Rectal smooth muscle tissue (tissue), 1 donor: Measurements from ENCODE around the gene HOXA10.
A peak's percentile ranks its signal among the peaks of the same experiment; 100 is the strongest.

Experiments
- H3K27ac ChIP-seq: one replicate; pipeline ENCODE4 v1.7.0; 2013; ENCODE audit warnings: low read depth, low read length, inconsistent platforms
- H3K27me3 ChIP-seq: one replicate; pipeline ENCODE4 v1.7.0; 2013; ENCODE audit warnings: low read length; ENCODE audit not compliant: control insufficient read depth, insufficient read depth
- H3K36me3 ChIP-seq: one replicate; pipeline ENCODE4 v1.7.0; 2013; ENCODE audit warnings: low read length; ENCODE audit not compliant: control insufficient read depth, insufficient read depth
- H3K4me1 ChIP-seq: one replicate; pipeline ENCODE4 v1.7.0; 2013; ENCODE audit warnings: low read length; ENCODE audit not compliant: control insufficient read depth, insufficient read depth
- H3K4me3 ChIP-seq: one replicate; pipeline ENCODE4 v1.7.0; 2013; ENCODE audit warnings: low read length
- H3K9ac ChIP-seq: one replicate; pipeline ENCODE4 v1.7.0; 2013; ENCODE audit warnings: low read length

HOXA10 gene

GRCh38 chr7:27200761-27201579, 26.9 kb upstream of the HOXA10 start:
- Histone ChIP-seq H3K9ac (peak overlapping the region; percentile 42), H3K4me3 (peak overlapping the region; percentile 74), H3K36me3 (no peaks in the 10 kb centered on the region), H3K27ac (no peak overlapping the region), H3K27me3 (peaks cover 32% of the 10 kb centered on the region), H3K4me1 (no peaks in the 10 kb centered on the region)

- peak within 1 kb of the TSS; percentile 81 for H3K4me3 ChIP-seq
- no peaks in the 10 kb centered on the region for H3K36me3 ChIP-seq
- H3K27me3 ChIP-seq, result peaks cover 26% of the 10 kb centered on the region
- peak within 1 kb of the TSS; percentile 82 for H3K27ac ChIP-seq
- peak within 1 kb of the TSS; percentile 78 for H3K9ac ChIP-seq
- H3K4me1 ChIP-seq, result no peaks in the 10 kb centered on the region
Observed at GRCh38 chr7:27199849-27200760, 26.0 kb upstream of the HOXA10 start, which contains the start of gene HOXA13. HOXA13 (minus strand) TSS chr7:27200091; CDS start chr7:27200077, 14 bp downstream.

- peak overlapping the region; percentile 81 for H3K4me3 ChIP-seq
- H3K27ac ChIP-seq, result peak overlapping the region; percentile 82
- peak overlapping the region; percentile 78 for H3K9ac ChIP-seq
- H3K27me3 ChIP-seq, result peaks cover 17% of the 10 kb centered on the region
- H3K36me3 ChIP-seq, result no peaks in the 10 kb centered on the region
- H3K4me1 ChIP-seq, result no peaks in the 10 kb centered on the region
Observed at GRCh38 chr7:27198871-27199801, 25.0 kb upstream of the HOXA10 start.

- no peaks in the 10 kb centered on the region for H3K4me1 ChIP-seq
- H3K4me3 ChIP-seq, result peak overlapping the region; percentile 81
- H3K27me3 ChIP-seq, result peaks cover 16% of the 10 kb centered on the region
- H3K9ac ChIP-seq, result peak overlapping the region; percentile 32
- H3K27ac ChIP-seq, result peak overlapping the region; percentile 82
- no peaks in the 10 kb centered on the region for H3K36me3 ChIP-seq
Observed at GRCh38 chr7:27198138-27198841, 24.2 kb upstream of the HOXA10 start.

GRCh38 chr7:27197137-27198042, 23.3 kb upstream of the HOXA10 start:
- peak overlapping the region; percentile 82 for H3K27ac ChIP-seq

GRCh38 chr7:27196287-27196767, 22.2 kb upstream of the HOXA10 start:
- Histone ChIP-seq H3K9ac (no peak overlapping the region), H3K4me3 (peak overlapping the region; percentile 81), H3K36me3 (no peaks in the 10 kb centered on the region), H3K27ac (peak overlapping the region; percentile 62), H3K27me3 (peaks cover 16% of the 10 kb centered on the region), H3K4me1 (no peaks in the 10 kb centered on the region)

More at GRCh38 chr7:27197137-27198042, 23.3 kb upstream of the HOXA10 start:
- Histone ChIP-seq H3K9ac (peak overlapping the region; percentile 63), H3K36me3 (no peaks in the 10 kb centered on the region), H3K4me3 (peak overlapping the region; percentile 81), H3K4me1 (no peaks in the 10 kb centered on the region), H3K27me3 (peaks cover 16% of the 10 kb centered on the region)

GRCh38 chr7:27194686-27195379, 20.7 kb upstream of the HOXA10 start:
- Histone ChIP-seq H3K9ac (no peak overlapping the region), H3K4me1 (peaks cover 3% of the 10 kb centered on the region), H3K4me3 (peak overlapping the region; percentile 71), H3K27me3 (peaks cover 12% of the 10 kb centered on the region), H3K27ac (peak overlapping the region; percentile 67), H3K36me3 (no peaks in the 10 kb centered on the region)

GRCh38 chr7:27194002-27194352, 19.9 kb upstream of the HOXA10 start:
- H3K4me1 ChIP-seq, result peaks cover 8% of the 10 kb centered on the region
- peak overlapping the region; percentile 45 for H3K9ac ChIP-seq
- peak overlapping the region; percentile 89 for H3K27ac ChIP-seq
- no peaks in the 10 kb centered on the region for H3K36me3 ChIP-seq
- H3K4me3 ChIP-seq, result peak overlapping the region; percentile 71
- H3K27me3 ChIP-seq, result peaks cover 12% of the 10 kb centered on the region

GRCh38 chr7:27193335-27194001, 19.3 kb upstream of the HOXA10 start:
- H3K4me1 ChIP-seq, result peaks cover 8% of the 10 kb centered on the region
- peak overlapping the region; percentile 89 for H3K27ac ChIP-seq
- peak overlapping the region; percentile 45 for H3K9ac ChIP-seq
- H3K36me3 ChIP-seq, result no peaks in the 10 kb centered on the region
- H3K4me3 ChIP-seq, result peak overlapping the region; percentile 71
- peaks cover 11% of the 10 kb centered on the region for H3K27me3 ChIP-seq
